IMR-90 (cell line): ENCODE data around the gene NKD1. TPM values are rescaled to one million over a fixed set of nuclear protein-coding genes. Genes with fewer than 3 reads are reported as not detected.

Source experiments
- ATAC-seq: fragments of 200-7000 bp; cut with Tn5 transposase; 2 replicates; pipeline ENCODE4 v1.9.1; 2020; ENCODE audit warnings: low read depth, mild to moderate bottlenecking, moderate library complexity
- BruUV-seq: library from RNA; stranded (reverse); fragments of 400-500 nt; replicated peaks from 2 replicates; lab custom pipeline; 2021; lab: Mats Ljungman, UMichigan
- CTCF ChIA-PET: fragments of 300-600 bp; formaldehyde crosslinking; extraction: SDS; loops from one replicate; lab custom pipeline; 2021; ENCODE audit warnings: antibody characterized with exemption; lab: Yijun Ruan, JAX
- POLR2A ChIA-PET: fragments of 300-600 bp; sonication (Branson Sonifier 250); formaldehyde crosslinking; loops from one replicate; lab custom pipeline; 2022; ENCODE audit warnings: antibody characterized with exemption; ENCODE audit not compliant: unreplicated experiment; lab: Charles Lee
- DNase-seq: peaks from one replicate; pipeline ENCODE4 v3.0.0; 2013
- H2AFZ ChIP-seq: replicated peaks from 2 replicates; pipeline ENCODE3; 2013; ENCODE audit warnings: low read length, mild to moderate bottlenecking; ENCODE audit not compliant: poor library complexity
- H2AK5ac ChIP-seq: 2 replicates; pipeline ENCODE4 v1.6.1; 2013; ENCODE audit warnings: low read depth, low read length, inconsistent platforms
- H2AK9ac ChIP-seq: replicated peaks from 2 replicates; pipeline ENCODE3; 2013; ENCODE audit warnings: mild to moderate bottlenecking, low read depth, low read length, moderate library complexity; ENCODE audit not compliant: poor library complexity
- H2BK120ac ChIP-seq: 2 replicates; pipeline ENCODE4 v1.6.1; 2013; ENCODE audit warnings: low read depth, low read length, inconsistent platforms
- H2BK15ac ChIP-seq: 3 replicates; pipeline ENCODE4 v1.6.1; 2013; ENCODE audit warnings: low read depth, low read length, inconsistent platforms
- H2BK20ac ChIP-seq: 2 replicates; pipeline ENCODE4 v1.6.1; 2013; ENCODE audit warnings: low read depth, mild to moderate bottlenecking, inconsistent platforms, low read length, moderate library complexity
- H2BK5ac ChIP-seq: 2 replicates; pipeline ENCODE4 v1.6.1; 2013; ENCODE audit warnings: mild to moderate bottlenecking, low read depth, low read length, inconsistent platforms; ENCODE audit not compliant: poor library complexity, severe bottlenecking
- H3K14ac ChIP-seq: replicated peaks from 2 replicates; pipeline ENCODE4 v1.6.1; 2013; ENCODE audit warnings: low read depth, low read length, inconsistent platforms
- H3K18ac ChIP-seq: 2 replicates; pipeline ENCODE4 v1.6.1; 2013; ENCODE audit warnings: low read depth, low read length, control low read depth
- H3K23ac ChIP-seq: 2 replicates; pipeline ENCODE4 v1.6.1; 2013; ENCODE audit warnings: low read depth, low read length, inconsistent platforms
- H3K27ac ChIP-seq: 2 replicates; pipeline ENCODE4 v1.5.1; 2013; ENCODE audit warnings: mild to moderate bottlenecking, control low read depth, low read length; ENCODE audit not compliant: insufficient read depth
- H3K27me3 ChIP-seq: 2 replicates; pipeline ENCODE4 v1.6.1; 2013; ENCODE audit warnings: low read length; ENCODE audit not compliant: control insufficient read depth, insufficient read depth
- H3K36me3 ChIP-seq: 2 replicates; pipeline ENCODE4 v1.6.1; 2013; ENCODE audit warnings: low read length, mixed read lengths; ENCODE audit not compliant: control insufficient read depth, insufficient read depth
- H3K4ac ChIP-seq: 2 replicates; pipeline ENCODE4 v1.6.1; 2013; ENCODE audit warnings: low read depth, low read length, inconsistent platforms
- H3K4me1 ChIP-seq: 2 replicates; pipeline ENCODE4 v1.6.1; 2013; ENCODE audit warnings: low read length, mixed read lengths; ENCODE audit not compliant: control insufficient read depth, insufficient read depth
- H3K4me2 ChIP-seq: 2 replicates; pipeline ENCODE4 v1.6.1; 2013; ENCODE audit warnings: low read depth, mild to moderate bottlenecking, control low read depth, low read length, moderate library complexity
- H3K4me3 ChIP-seq: 2 replicates; pipeline ENCODE4 v1.5.1; 2013; ENCODE audit warnings: low read depth, mild to moderate bottlenecking, control low read depth, low read length, moderate library complexity; ENCODE audit not compliant: insufficient read depth
- H3K56ac ChIP-seq: 2 replicates; pipeline ENCODE4 v1.6.1; 2013; ENCODE audit warnings: low read length, inconsistent platforms; ENCODE audit not compliant: insufficient read depth; ENCODE audit errors: extremely low read depth
- H3K79me1 ChIP-seq, 2 experiments: 2 replicates each; pipeline ENCODE4 v1.6.1; 2013; ENCODE audit warnings: low read length in 2 of 2, inconsistent platforms in 1 of 2, low read depth in 1 of 2
- H3K9ac ChIP-seq: 2 replicates; pipeline ENCODE4 v1.6.1; 2013; ENCODE audit warnings: low read depth, low read length, control low read depth
- H3K9me1 ChIP-seq: 2 replicates; pipeline ENCODE4 v1.6.1; 2013; ENCODE audit warnings: low read length, inconsistent platforms; ENCODE audit not compliant: insufficient read depth
- H3K9me3 ChIP-seq: 2 replicates; pipeline ENCODE4 v1.6.1; 2013; ENCODE audit warnings: low read length; ENCODE audit not compliant: control insufficient read depth, insufficient read depth
- H4K20me1 ChIP-seq: 2 replicates; pipeline ENCODE4 v1.6.1; 2013; ENCODE audit warnings: low read length, inconsistent platforms; ENCODE audit not compliant: insufficient read depth
- H4K5ac ChIP-seq: 2 replicates; pipeline ENCODE4 v1.6.1; 2013; ENCODE audit warnings: mild to moderate bottlenecking, low read depth, low read length, control low read depth
- H4K8ac ChIP-seq, 2 experiments: 2 replicates each; pipeline ENCODE4 v1.6.1; 2013; ENCODE audit warnings: low read depth in 2 of 2, low read length in 2 of 2, control low read depth in 1 of 2, inconsistent platforms in 1 of 2
- H4K91ac ChIP-seq: 2 replicates; pipeline ENCODE4 v1.6.1; 2013; ENCODE audit warnings: low read depth, low read length, inconsistent platforms; ENCODE audit not compliant: insufficient read depth
- BHLHE40 ChIP-seq: fragments of 150-350 bp; IDR thresholded peaks from 2 replicates; pipeline ENCODE4 v1.6.1; 2016; ENCODE audit warnings: mild to moderate bottlenecking, low read depth, low read length
- CEBPB ChIP-seq: IDR thresholded peaks from 2 replicates; pipeline ENCODE4 v1.6.1; 2012; ENCODE audit warnings: low read depth, low read length, improper control_type of control experiment
- CHD1 ChIP-seq: IDR thresholded peaks from 2 replicates; pipeline ENCODE4 v1.6.1; 2012; ENCODE audit warnings: low read depth, low read length, improper control_type of control experiment
- CTCF ChIP-seq: conservative IDR thresholded peaks from 2 replicates; pipeline ENCODE4 v1.5.1; 2012; ENCODE audit warnings: mild to moderate bottlenecking, low read depth, low read length, improper control_type of control experiment
- ELK1 ChIP-seq: fragments of 150-350 bp; IDR thresholded peaks from 2 replicates; pipeline ENCODE4 v1.6.1; 2016; ENCODE audit warnings: low read depth, mild to moderate bottlenecking, low read length, moderate library complexity, borderline replicate concordance
- FOS ChIP-seq: fragments of 150-350 bp; IDR thresholded peaks from 2 replicates; pipeline ENCODE4 v1.6.1; 2016; ENCODE audit warnings: low read depth, low read length
- MAFK ChIP-seq: IDR thresholded peaks from 2 replicates; pipeline ENCODE4 v1.6.1; 2012; ENCODE audit warnings: low read depth, low read length, improper control_type of control experiment
- MAZ ChIP-seq: IDR thresholded peaks from 2 replicates; pipeline ENCODE4 v1.6.1; 2012; ENCODE audit warnings: low read depth, mild to moderate bottlenecking, low read length, improper control_type of control experiment, moderate library complexity, borderline replicate concordance
- MXI1 ChIP-seq: IDR thresholded peaks from 2 replicates; pipeline ENCODE4 v1.6.1; 2012; ENCODE audit warnings: low read depth, mild to moderate bottlenecking, low read length, moderate library complexity, borderline replicate concordance
- NFE2L2 ChIP-seq: fragments of 150-350 bp; IDR thresholded peaks from 2 replicates; pipeline ENCODE4 v1.6.1; 2016; ENCODE audit warnings: low read depth, mild to moderate bottlenecking, low read length
- POLR2A ChIP-seq: IDR thresholded peaks from 2 replicates; pipeline ENCODE4 v1.6.1; 2012; ENCODE audit warnings: mild to moderate bottlenecking, low read depth, low read length
- RAD21 ChIP-seq: IDR thresholded peaks from 2 replicates; pipeline ENCODE4 v1.6.1; 2012; ENCODE audit warnings: low read length, improper control_type of control experiment
- RCOR1 ChIP-seq: IDR thresholded peaks from 2 replicates; pipeline ENCODE4 v1.6.1; 2012; ENCODE audit warnings: mild to moderate bottlenecking, low read length, improper control_type of control experiment; ENCODE audit not compliant: insufficient replicate concordance
- RFX5 ChIP-seq: IDR thresholded peaks from 2 replicates; pipeline ENCODE4 v1.8.0; 2012; ENCODE audit warnings: low read depth, mild to moderate bottlenecking, low read length, moderate library complexity
- SMC3 ChIP-seq: fragments of 150-350 bp; IDR thresholded peaks from 2 replicates; pipeline ENCODE4 v1.6.1; 2016; ENCODE audit warnings: low read depth, mild to moderate bottlenecking, antibody characterized with exemption, low read length, moderate library complexity
- USF2 ChIP-seq: fragments of 150-350 bp; IDR thresholded peaks from 2 replicates; pipeline ENCODE4 v1.6.1; 2017; ENCODE audit warnings: mild to moderate bottlenecking, antibody characterized with exemption, low read length, low read depth
- WGBS, 2 experiments: methylation state at CpG; one replicate each; pipeline versions ENCODE4 v1.1.5 to v1.1.7; 2013; ENCODE audit warnings: missing lambda C conversion rate in 2 of 2; ENCODE audit not compliant: insufficient read length in 1 of 2; ENCODE audit errors: extremely low coverage in 2 of 2; 5-methylcytosine and 5-hydroxymethylcytosine counted together
- dilution Hi-C: fragments of 300-500 bp; cut with HindIII; formaldehyde crosslinking; loops from one replicate; pipeline ENCODE4 v1.14.3; 2018; ENCODE audit warnings: low sequenced_read_pairs; ENCODE audit not compliant: unreplicated experiment
- in situ Hi-C: fragments of 300-500 bp; cut with MboI; formaldehyde crosslinking; loops from 3 replicates; pipeline ENCODE4 v1.14.3; 2019; ENCODE audit warnings: low sequenced_read_pairs, inconsistent platforms, mixed read lengths
- intact Hi-C: fragments of 100-400 bp; cut with micrococcal nuclease; formaldehyde crosslinking; loops from 2 replicates; pipeline ENCODE4 v1.10.0; 2022
- polyA plus RNA-seq, 3 experiments: library from polyadenylated mRNA; depleted of rRNA; stranded (reverse); fragments of >200 nt; gene quantifications; 2 replicates each; pipeline ENCODE4 v1.2.3, GENCODE V29; 2012; ENCODE audit warnings: low replicate concordance in 1 of 3
- total RNA-seq: library from RNA; depleted of rRNA; stranded (reverse); fragments of >200 nt; gene quantifications from 2 replicates; pipeline ENCODE4 v1.2.3, GENCODE V29; 2012

NKD1 gene
- total and polyA plus RNA-seq, 2 of the 4 experiments (the other 2 are of a cell fraction), result not detected

GRCh38 chr16:50640391-50640790 lies 92.2 kb downstream of the NKD1 start:
- no peak overlapping the region for H3K9ac ChIP-seq
- H3K4me1 ChIP-seq, result no peaks in the 10 kb centered on the region
- H3K36me3 ChIP-seq, result no peaks in the 10 kb centered on the region
- no CpG with 5 or more reads among the region's 1 CpG for WGBS, 2 experiments
- intact Hi-C loops, result no loop called here
- no peak for TF ChIP-seq MXI1
- no peak for TF ChIP-seq CTCF
- TF ChIP-seq ELK1, result no peak
- TF ChIP-seq CHD1, result no peak
- TF ChIP-seq POLR2A, result no peak
- no peak for TF ChIP-seq MAZ
- TF ChIP-seq USF2, result no peak
- no peak for TF ChIP-seq NFE2L2
- TF ChIP-seq SMC3, result no peak
- TF ChIP-seq RAD21, result no peak
- no peak for TF ChIP-seq RFX5
- no peak for TF ChIP-seq CEBPB
- no peak for TF ChIP-seq RCOR1
- TF ChIP-seq MAFK, result no peak
- no peak for TF ChIP-seq FOS
- no peak for TF ChIP-seq BHLHE40
- no peak overlapping the region for H3K23ac ChIP-seq
- ChIA-PET POLR2A (no interaction called here), CTCF (no interaction called here)
- H3K27me3 ChIP-seq, result peaks cover 13% of the 10 kb centered on the region; the same call in 1 of the 2 replicates
- no peak overlapping the region for H4K8ac ChIP-seq
- H3K79me1 ChIP-seq, result no peaks in the 10 kb centered on the region
- ATAC-seq (no peak), DNase-seq (no peak)
- no peaks in the 10 kb centered on the region for H3K9me1 ChIP-seq
- no peak overlapping the region for H2AFZ ChIP-seq
- H4K91ac ChIP-seq, result no peak overlapping the region
- no peak overlapping the region for H2BK20ac ChIP-seq
- no peak overlapping the region for H3K56ac ChIP-seq
- H4K5ac ChIP-seq, result no peak overlapping the region
- H3K9me3 ChIP-seq, result no peaks in the 10 kb centered on the region
- no peak overlapping the region for H3K4me3 ChIP-seq
- no peak overlapping the region for H3K4me2 ChIP-seq
- no peak overlapping the region for H3K4ac ChIP-seq
- no peak overlapping the region for H3K14ac ChIP-seq
- no peak overlapping the region for H2AK9ac ChIP-seq
- no peak overlapping the region for H2AK5ac ChIP-seq
- no peak overlapping the region for H2BK15ac ChIP-seq
- no peak overlapping the region for H3K27ac ChIP-seq
- dilution Hi-C loops, result no loop called here
- no peaks in the 10 kb centered on the region for H4K20me1 ChIP-seq
- H3K18ac ChIP-seq, result no peak overlapping the region
- H2BK120ac ChIP-seq, result no peak overlapping the region
- in situ Hi-C loops, result no loop called here
- BruUV-seq, result no TSS peak
- no peak overlapping the region for H2BK5ac ChIP-seq
